HL-60 (cell line): Measurements from ENCODE around the gene RHEX.

ENCODE experiments used
- CTCF ChIP-seq: IDR thresholded peaks from one replicate; pipeline ENCODE4 v1.5.1; 2011; ENCODE audit warnings: low read length, control low read depth, inconsistent platforms; ENCODE audit not compliant: insufficient read depth
- GABPA ChIP-seq: IDR thresholded peaks from 2 replicates; pipeline ENCODE4 v1.6.1; 2012; ENCODE audit warnings: low read depth
- POLR2AphosphoS5 ChIP-seq: IDR thresholded peaks from 2 replicates; pipeline ENCODE4 v1.6.1; 2012; ENCODE audit warnings: low read depth
- REST ChIP-seq: IDR thresholded peaks from 2 replicates; pipeline ENCODE4 v1.6.1; 2012; ENCODE audit warnings: low read depth; ENCODE audit not compliant: insufficient replicate concordance

GRCh38 chr1:206097381-206097780, 44.4 kb downstream of the RHEX start:
- TF ChIP-seq POLR2AphosphoS5: no peak
- TF ChIP-seq CTCF: no peak
- no peak for TF ChIP-seq REST
- TF ChIP-seq GABPA: no peak
